HL-60 (cell line): ENCODE data around the gene TLR3.

Experiments used
- GABPA ChIP-seq: IDR thresholded peaks from 2 replicates; pipeline ENCODE4 v1.6.1; 2012; ENCODE audit warnings: low read depth
- POLR2AphosphoS5 ChIP-seq: IDR thresholded peaks from 2 replicates; pipeline ENCODE4 v1.6.1; 2012; ENCODE audit warnings: low read depth
- SPI1 ChIP-seq: IDR thresholded peaks from 2 replicates; pipeline ENCODE4 v1.6.1; 2012; ENCODE audit warnings: low read depth, mild to moderate bottlenecking, borderline replicate concordance
- TF ChIP-seq, protein P1 (sequence below): IDR thresholded peaks from one replicate; pipeline ENCODE4 v1.5.1; 2011; ENCODE audit warnings: low read length, control low read depth, inconsistent platforms; ENCODE audit not compliant: insufficient read depth
- TF ChIP-seq, protein P2 (sequence below): IDR thresholded peaks from 2 replicates; pipeline ENCODE4 v1.6.1; 2012; ENCODE audit warnings: low read depth; ENCODE audit not compliant: insufficient replicate concordance

DNA sequence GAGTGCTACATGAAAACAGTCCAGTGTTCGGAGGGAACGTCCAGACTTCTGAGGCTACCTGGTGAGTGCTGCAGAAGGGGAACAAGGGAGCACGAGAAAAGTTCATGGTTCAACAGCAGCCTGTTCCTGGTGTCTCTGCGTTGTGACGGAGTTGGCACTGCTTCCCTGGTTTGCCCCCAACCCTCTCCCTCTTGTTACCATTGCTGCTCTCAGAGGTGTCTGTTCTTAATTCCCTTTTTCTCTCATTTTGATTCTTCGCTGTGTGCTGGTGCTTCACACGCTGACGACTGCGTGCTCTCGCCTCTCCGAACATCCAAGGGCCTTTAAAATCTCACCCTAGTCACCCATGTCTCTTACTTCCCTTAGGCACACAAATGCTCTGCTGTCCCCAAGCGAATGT lies 34.0 kb downstream of the TLR3 start:
- TF ChIP-seq, protein P1, sequence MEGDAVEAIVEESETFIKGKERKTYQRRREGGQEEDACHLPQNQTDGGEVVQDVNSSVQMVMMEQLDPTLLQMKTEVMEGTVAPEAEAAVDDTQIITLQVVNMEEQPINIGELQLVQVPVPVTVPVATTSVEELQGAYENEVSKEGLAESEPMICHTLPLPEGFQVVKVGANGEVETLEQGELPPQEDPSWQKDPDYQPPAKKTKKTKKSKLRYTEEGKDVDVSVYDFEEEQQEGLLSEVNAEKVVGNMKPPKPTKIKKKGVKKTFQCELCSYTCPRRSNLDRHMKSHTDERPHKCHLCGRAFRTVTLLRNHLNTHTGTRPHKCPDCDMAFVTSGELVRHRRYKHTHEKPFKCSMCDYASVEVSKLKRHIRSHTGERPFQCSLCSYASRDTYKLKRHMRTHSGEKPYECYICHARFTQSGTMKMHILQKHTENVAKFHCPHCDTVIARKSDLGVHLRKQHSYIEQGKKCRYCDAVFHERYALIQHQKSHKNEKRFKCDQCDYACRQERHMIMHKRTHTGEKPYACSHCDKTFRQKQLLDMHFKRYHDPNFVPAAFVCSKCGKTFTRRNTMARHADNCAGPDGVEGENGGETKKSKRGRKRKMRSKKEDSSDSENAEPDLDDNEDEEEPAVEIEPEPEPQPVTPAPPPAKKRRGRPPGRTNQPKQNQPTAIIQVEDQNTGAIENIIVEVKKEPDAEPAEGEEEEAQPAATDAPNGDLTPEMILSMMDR: no peak
- TF ChIP-seq GABPA (no peak), POLR2AphosphoS5 (no peak), SPI1 (no peak)
- TF ChIP-seq, protein P2, sequence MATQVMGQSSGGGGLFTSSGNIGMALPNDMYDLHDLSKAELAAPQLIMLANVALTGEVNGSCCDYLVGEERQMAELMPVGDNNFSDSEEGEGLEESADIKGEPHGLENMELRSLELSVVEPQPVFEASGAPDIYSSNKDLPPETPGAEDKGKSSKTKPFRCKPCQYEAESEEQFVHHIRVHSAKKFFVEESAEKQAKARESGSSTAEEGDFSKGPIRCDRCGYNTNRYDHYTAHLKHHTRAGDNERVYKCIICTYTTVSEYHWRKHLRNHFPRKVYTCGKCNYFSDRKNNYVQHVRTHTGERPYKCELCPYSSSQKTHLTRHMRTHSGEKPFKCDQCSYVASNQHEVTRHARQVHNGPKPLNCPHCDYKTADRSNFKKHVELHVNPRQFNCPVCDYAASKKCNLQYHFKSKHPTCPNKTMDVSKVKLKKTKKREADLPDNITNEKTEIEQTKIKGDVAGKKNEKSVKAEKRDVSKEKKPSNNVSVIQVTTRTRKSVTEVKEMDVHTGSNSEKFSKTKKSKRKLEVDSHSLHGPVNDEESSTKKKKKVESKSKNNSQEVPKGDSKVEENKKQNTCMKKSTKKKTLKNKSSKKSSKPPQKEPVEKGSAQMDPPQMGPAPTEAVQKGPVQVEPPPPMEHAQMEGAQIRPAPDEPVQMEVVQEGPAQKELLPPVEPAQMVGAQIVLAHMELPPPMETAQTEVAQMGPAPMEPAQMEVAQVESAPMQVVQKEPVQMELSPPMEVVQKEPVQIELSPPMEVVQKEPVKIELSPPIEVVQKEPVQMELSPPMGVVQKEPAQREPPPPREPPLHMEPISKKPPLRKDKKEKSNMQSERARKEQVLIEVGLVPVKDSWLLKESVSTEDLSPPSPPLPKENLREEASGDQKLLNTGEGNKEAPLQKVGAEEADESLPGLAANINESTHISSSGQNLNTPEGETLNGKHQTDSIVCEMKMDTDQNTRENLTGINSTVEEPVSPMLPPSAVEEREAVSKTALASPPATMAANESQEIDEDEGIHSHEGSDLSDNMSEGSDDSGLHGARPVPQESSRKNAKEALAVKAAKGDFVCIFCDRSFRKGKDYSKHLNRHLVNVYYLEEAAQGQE: no peak
